Sigmoid colon (tissue), 7 donors: ENCODE measurements around the gene ALX4. TPM values are rescaled to one million over a fixed set of nuclear protein-coding genes. Genes with fewer than 3 reads are reported as not detected.

Experiments
- DNase-seq: peaks from one replicate; pipeline ENCODE4 v3.0.0-alpha.2; 2019
- H3K27ac ChIP-seq, 4 donors: fragments of 200-600 bp; sonication (generic); one replicate each; pipeline ENCODE4 v1.5.1; 2016 to 2019; ENCODE audit warnings: mild to moderate bottlenecking in 1 of 4
- H3K27me3 ChIP-seq, 3 donors: fragments of 200-600 bp; sonication (generic); one replicate each; pipeline ENCODE4 v1.5.1; 2019; ENCODE audit warnings: mild to moderate bottlenecking in 1 of 3
- H3K36me3 ChIP-seq, 4 donors: fragments of 200-600 bp; sonication (generic); one replicate each; pipeline ENCODE4 v1.5.1; 2016 to 2019
- H3K4me1 ChIP-seq, 4 donors: fragments of 200-600 bp; sonication (generic); one replicate each; pipeline ENCODE4 v1.5.1; 2017 to 2019
- H3K4me3 ChIP-seq, 4 donors: fragments of 200-600 bp; sonication (generic); one replicate each; pipeline ENCODE4 v1.5.1; 2017 to 2019; ENCODE audit warnings: mild to moderate bottlenecking in 2 of 4, moderate library complexity in 1 of 4
- H3K9me3 ChIP-seq, 4 donors: fragments of 200-600 bp in 3 of 4; sonication (generic) in 3 of 4; one replicate each; pipeline versions ENCODE4 v1.5.1 to v1.6.1; 2013 to 2019
- CTCF ChIP-seq, 4 experiments: fragments of 450-650 bp in 3 of 4; fragments of 200-600 bp in 1 of 4; IDR thresholded peaks; one replicate each; pipeline ENCODE4 v1.5.1; 2016 to 2019; ENCODE audit warnings: antibody characterized with exemption in 4 of 4, mild to moderate bottlenecking in 3 of 4, moderate library complexity in 2 of 4
- EP300 ChIP-seq, 4 donors: sonication (generic); formaldehyde crosslinking; IDR thresholded peaks; one replicate each; pipeline ENCODE4 v1.6.1; 2017; ENCODE audit warnings: antibody characterized with exemption in 4 of 4
- POLR2A ChIP-seq, 2 donors: fragments of 450-650 bp; IDR thresholded peaks; one replicate each; pipeline ENCODE4 v1.6.1; 2016; ENCODE audit warnings: antibody characterized with exemption in 2 of 2, mild to moderate bottlenecking in 2 of 2, moderate library complexity in 2 of 2
- POLR2AphosphoS5 ChIP-seq, 4 donors: sonication (generic); formaldehyde crosslinking; IDR thresholded peaks; one replicate each; pipeline ENCODE4 v1.6.1; 2017; ENCODE audit warnings: antibody characterized with exemption in 4 of 4
- WGBS, 2 donors: extraction: QIAGEN DNeasy Blood & Tissue Kit; methylation state at CpG; one replicate each; pipeline ENCODE4 v1.1.7; 2013; 5-methylcytosine and 5-hydroxymethylcytosine counted together
- intact Hi-C: fragments of 100-400 bp; cut with DNase I; formaldehyde crosslinking; loops from one replicate; pipeline ENCODE4 v1.15.1; 2023
- polyA plus RNA-seq, 3 donors: library from polyadenylated mRNA; stranded (reverse); fragments of 200-250 nt; gene quantifications; one replicate each; pipeline ENCODE4 v1.2.3, GENCODE V29; 2013
- total RNA-seq, 4 donors: library from RNA; depleted of rRNA; stranded (reverse); fragments of >200 nt; gene quantifications; one replicate each; pipeline ENCODE4 v1.1.0, GENCODE V29; 2016
- donor health status: healthy with polysubstance abuse.
- donor health status: Bipolar disorder and iron deficiency.
- donor health status: healthy.

The ALX4 gene
- total and polyA plus RNA-seq, 7 donors, result not detected

GRCh38 chr11:44241851-44242250, 68.1 kb downstream of the ALX4 start:
- peaks cover 0 to 10% (median 0%) of the 10 kb centered on the region in 4 donors for H3K36me3 ChIP-seq
- 95 to 99% methylated on average over 6 of the region's 6 CpGs for WGBS, 2 donors
- no peak overlapping the region for H3K27ac ChIP-seq
- H3K4me1 ChIP-seq, result peaks cover 0 to 26% (median 16%) of the 10 kb centered on the region in 4 donors
- H3K9me3 ChIP-seq, result no peaks in the 10 kb centered on the region
- no peak for TF ChIP-seq POLR2AphosphoS5 (IDR thresholded peaks at IDR 0.05)
- TF ChIP-seq EP300 (IDR thresholded peaks at IDR 0.05), result no peak
- TF ChIP-seq CTCF (IDR thresholded peaks at IDR 0.05), result no peak
- TF ChIP-seq POLR2A (IDR thresholded peaks at IDR 0.05), result no peak
- peak; percentile 35 for DNase-seq
- intact Hi-C loops, result no loop called here
- no peak overlapping the region for H3K4me3 ChIP-seq
- H3K27me3 ChIP-seq, result no peaks in the 10 kb centered on the region

- no peak for TF ChIP-seq POLR2AphosphoS5 (IDR thresholded peaks at IDR 0.05)
- H3K36me3 ChIP-seq, result peaks cover 0 to 4% (median 0%) of the 10 kb centered on the region in 4 donors
- no peak overlapping the region for H3K27ac ChIP-seq
- H3K9me3 ChIP-seq, result no peaks in the 10 kb centered on the region
- H3K4me3 ChIP-seq, result no peak overlapping the region
- no peaks in the 10 kb centered on the region for H3K27me3 ChIP-seq
- intact Hi-C loops, result no loop called here
- peaks cover 0 to 17% (median 12%) of the 10 kb centered on the region in 4 donors for H3K4me1 ChIP-seq
- 92 to 95% methylated on average over 1 of the region's 1 CpG for WGBS, 2 donors
- DNase-seq, result no peak
Measured at GRCh38 chr11:44237156-44237555, 72.8 kb downstream of the ALX4 start.

- no peak for DNase-seq
- peaks cover 0 to 17% (median 12%) of the 10 kb centered on the region in 4 donors for H3K4me1 ChIP-seq
- H3K4me3 ChIP-seq, result no peak overlapping the region
- no peaks in the 10 kb centered on the region for H3K27me3 ChIP-seq
- peaks cover 0 to 4% (median 0%) of the 10 kb centered on the region in 4 donors for H3K36me3 ChIP-seq
- peak overlapping the region in 2 of 4 donors; percentile 32 to 49 for H3K27ac ChIP-seq
- WGBS, 2 donors, result 91 to 96% methylated on average over 2 of the region's 2 CpGs
- no peaks in the 10 kb centered on the region for H3K9me3 ChIP-seq
- intact Hi-C loops, result no loop called here
- no peak for TF ChIP-seq CTCF (IDR thresholded peaks at IDR 0.05)
- no peak for TF ChIP-seq POLR2A (IDR thresholded peaks at IDR 0.05)
- no peak for TF ChIP-seq EP300 (IDR thresholded peaks at IDR 0.05)
- no peak for TF ChIP-seq POLR2AphosphoS5 (IDR thresholded peaks at IDR 0.05)
Measured at GRCh38 chr11:44236296-44236695, 73.6 kb downstream of the ALX4 start.

- intact Hi-C loops, result no loop called here
- Histone ChIP-seq H3K27me3 (no peaks in the 10 kb centered on the region), H3K4me3 (no peak overlapping the region), H3K9me3 (no peaks in the 10 kb centered on the region), H3K27ac (peak overlapping the region in 2 of 4 donors; percentile 32 to 57), H3K4me1 (peaks cover 0 to 17% (median 12%) of the 10 kb centered on the region in 4 donors), H3K36me3 (peaks cover 0 to 4% (median 0%) of the 10 kb centered on the region in 4 donors)
- TF ChIP-seq CTCF (IDR thresholded peaks at IDR 0.05), result no peak
- TF ChIP-seq EP300 (IDR thresholded peaks at IDR 0.05), result peak; percentile 60 to 76 (median 61)
- TF ChIP-seq POLR2AphosphoS5 (IDR thresholded peaks at IDR 0.05), result peak; percentile 92 to 96 (median 95)
- DNase-seq, result no peak
- 81 to 92% methylated on average over 8 of the region's 8 CpGs for WGBS, 2 donors
Measured at GRCh38 chr11:44235765-44236201, 74.2 kb downstream of the ALX4 start.

GRCh38 chr11:44229624-44230023, 80.3 kb downstream of the ALX4 start:
- 77 to 93% methylated on average over 3 of the region's 3 CpGs for WGBS, 2 donors
- H3K4me1 ChIP-seq, result peaks cover 0 to 16% (median 13%) of the 10 kb centered on the region in 4 donors
- intact Hi-C loops, result no loop called here
- no peak for DNase-seq
- no peak overlapping the region for H3K27ac ChIP-seq
- peaks cover 0 to 4% (median 0%) of the 10 kb centered on the region in 4 donors for H3K36me3 ChIP-seq
- no peaks in the 10 kb centered on the region for H3K9me3 ChIP-seq
- H3K27me3 ChIP-seq, result no peaks in the 10 kb centered on the region
- TF ChIP-seq POLR2A (IDR thresholded peaks at IDR 0.05), result no peak
- no peak for TF ChIP-seq EP300 (IDR thresholded peaks at IDR 0.05)
- no peak for TF ChIP-seq CTCF (IDR thresholded peaks at IDR 0.05)
- no peak for TF ChIP-seq POLR2AphosphoS5 (IDR thresholded peaks at IDR 0.05)
- H3K4me3 ChIP-seq, result no peak overlapping the region
